GM18951 (cell line): ENCODE data around the gene DNAAF5.

Source experiments
- POLR2A ChIP-seq: IDR thresholded peaks from 4 replicates; pipeline ENCODE4 v1.6.1; 2011; ENCODE audit warnings: mild to moderate bottlenecking; ENCODE audit not compliant: insufficient read length, insufficient read depth; ENCODE audit errors: extremely low read depth
- in situ Hi-C: fragments of 300-500 bp; cut with MboI; formaldehyde crosslinking; loops from one replicate; pipeline ENCODE4 v1.12.0; 2022; ENCODE audit warnings: low sequenced_read_pairs, mixed read lengths, inconsistent platforms; ENCODE audit not compliant: unreplicated experiment

DNAAF5 gene

DNA sequence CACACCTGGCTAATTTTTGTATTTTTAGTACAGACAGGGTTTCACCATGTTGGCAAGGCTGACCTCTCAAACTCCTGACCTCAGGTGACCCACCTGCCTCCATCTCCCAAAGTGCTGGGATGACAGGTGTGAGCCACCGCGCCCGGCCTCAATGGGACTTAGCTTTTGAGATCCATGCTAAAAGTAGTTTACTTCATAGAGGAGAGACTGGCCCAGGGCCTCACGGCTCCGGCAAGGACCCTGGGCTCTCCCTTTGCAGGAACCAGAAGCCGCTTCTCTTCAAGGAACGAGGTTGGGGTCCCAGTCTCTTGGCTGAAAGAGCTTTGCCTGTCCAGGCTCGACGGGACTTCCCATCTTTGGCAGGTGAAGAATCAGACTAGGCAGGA is 30.1 kb upstream of the DNAAF5 start:
- in situ Hi-C loops, result no loop called here
- TF ChIP-seq POLR2A, result no peak

DNA sequence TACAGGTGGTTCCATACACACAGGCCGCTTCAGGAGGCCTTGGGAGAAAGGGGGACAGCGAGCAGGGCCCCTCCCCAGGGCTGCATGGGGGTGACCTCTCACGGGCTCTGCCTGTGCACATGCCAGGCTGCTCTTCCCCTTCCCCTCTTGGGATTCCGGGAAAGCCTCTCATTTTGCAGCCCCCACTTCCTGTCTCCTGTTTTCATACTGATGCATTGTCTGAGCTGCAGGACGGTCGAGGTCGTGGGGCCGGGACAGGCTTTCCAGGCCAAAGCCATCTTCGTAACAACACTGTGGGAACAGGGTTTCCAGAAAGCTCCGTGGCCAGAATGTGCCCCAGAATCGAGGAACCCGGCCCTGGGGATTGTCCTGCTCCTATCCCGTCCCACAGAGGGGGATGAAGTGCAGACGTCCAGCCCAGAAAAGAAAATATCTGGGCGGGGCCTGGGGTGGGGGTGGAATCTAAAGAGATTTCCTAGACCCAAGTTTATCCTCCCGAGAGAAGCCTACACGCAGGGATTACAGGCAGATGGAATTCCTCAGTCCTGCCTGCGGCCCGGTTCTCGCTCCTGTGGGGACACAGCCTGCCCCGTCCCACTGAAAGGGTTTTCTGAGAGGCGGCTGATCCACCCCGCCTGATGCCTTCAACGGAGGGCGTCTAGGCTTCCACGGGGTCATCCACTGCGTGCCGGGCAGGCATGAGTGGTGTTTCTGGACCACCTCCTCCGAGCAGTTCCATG is 29.5 kb upstream of the DNAAF5 start:
- no peak for TF ChIP-seq POLR2A
- in situ Hi-C loops, result no loop called here

DNA sequence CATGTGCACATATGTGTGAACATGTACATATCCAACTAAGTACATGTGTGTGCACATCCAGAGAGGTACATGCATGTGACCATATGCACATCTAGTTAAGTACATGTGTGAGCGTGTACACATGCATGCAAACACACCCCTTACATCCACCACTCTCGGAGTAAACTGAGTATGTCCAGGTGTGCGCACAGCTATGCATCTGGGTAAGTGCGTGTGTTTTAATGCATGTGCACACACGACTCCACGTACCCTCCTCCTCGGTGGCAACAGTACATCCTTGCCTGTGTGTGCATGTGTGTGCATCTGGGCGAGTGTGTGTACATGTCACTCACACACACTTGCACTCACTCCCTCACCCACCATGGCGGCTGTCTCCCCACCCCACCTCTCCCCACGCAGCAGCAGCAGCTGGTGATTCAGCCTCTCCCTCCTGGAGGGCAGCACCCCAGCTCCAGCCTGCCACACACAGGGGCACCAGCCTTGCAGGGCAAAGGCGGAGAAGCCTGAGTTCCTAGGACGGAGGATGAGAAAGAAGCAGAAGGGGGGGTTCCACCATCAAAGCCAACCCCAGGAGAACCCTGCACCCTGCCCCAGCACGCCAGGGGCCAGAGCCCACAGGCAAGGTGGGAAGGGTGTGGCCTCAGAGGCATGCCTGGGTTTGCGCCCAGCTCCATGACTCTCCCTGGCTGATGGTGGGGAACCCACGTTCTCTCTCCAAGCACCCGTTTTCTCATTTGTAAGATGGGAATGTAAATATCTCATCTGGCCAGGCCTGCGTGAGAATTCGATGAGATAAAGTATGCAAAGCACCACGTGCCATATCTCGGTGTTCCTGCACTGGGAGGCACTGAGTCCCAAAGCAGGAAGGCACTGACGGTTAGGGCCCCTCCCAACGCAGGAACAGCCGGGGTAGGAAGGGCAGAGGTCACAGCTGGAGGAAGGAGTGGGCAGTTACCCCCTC is 27.7 kb upstream of the DNAAF5 start:
- in situ Hi-C loops, result no loop called here

DNA sequence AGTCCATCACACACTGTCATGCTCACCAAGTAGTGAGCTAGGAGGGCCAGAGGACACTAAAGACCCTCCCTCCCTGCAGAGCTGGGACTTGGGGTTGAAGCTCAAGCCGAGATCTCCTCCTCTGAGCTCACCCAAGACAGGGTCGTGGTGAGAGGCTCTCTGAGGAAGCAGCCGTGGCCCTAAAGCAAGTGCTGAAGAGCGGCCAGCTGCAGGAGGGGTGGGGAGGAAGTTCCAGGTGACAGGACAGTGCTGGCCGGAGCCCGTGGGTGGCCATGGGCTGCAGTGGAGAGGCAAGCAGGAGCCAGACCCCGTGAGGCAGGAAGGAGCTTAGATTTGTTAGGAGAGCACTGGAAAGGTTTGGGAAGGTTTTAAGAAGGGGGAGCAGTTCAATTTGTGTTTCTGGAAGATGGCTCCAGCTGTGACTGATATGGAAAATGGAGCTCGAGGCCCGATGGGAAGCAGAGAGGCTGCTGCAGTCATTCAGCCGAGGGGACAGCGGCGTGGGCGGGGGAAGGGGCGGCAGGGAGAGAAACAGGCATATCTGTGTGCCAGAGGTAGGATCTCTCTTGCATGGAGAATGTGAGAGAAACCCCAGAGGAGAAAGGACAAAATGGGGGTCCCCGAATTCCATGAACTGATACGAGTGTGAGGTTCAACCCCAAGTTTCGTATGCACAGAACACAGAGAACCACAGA is 26.9 kb upstream of the DNAAF5 start:
- in situ Hi-C loops, result no loop called here
- no peak for TF ChIP-seq POLR2A

More for the DNA sequence above, 27.7 kb upstream of the DNAAF5 start:
- TF ChIP-seq POLR2A, result no peak

DNA sequence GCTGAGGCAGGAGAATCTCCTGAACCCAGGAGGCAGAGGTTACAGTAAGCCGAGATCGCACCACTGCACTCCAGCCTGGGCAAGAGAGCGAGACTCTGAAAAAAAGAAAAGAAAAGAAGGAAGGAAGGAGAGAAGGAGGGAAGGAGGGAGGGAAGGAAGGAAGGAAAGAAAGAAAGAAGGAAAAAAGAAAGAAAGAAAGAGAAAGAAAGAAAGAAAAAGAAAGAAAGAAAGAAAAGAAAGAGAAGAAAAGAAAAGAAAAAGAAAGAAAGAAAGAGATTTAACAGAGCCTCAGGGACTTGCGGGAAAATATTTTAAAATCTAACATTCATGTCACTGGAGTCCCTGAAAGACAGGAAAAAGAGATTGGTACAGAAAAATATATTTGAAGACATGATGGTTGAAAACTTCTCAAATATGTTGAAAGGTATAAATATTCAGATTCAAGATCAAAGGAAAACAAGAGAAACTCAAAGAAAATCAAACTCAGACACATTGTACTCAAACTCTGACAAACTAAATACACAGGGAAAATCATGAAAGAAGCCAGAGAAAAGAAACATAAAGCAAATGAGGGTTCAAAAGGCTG is 25.3 kb upstream of the DNAAF5 start:
- in situ Hi-C loops, result no loop called here
- no peak for TF ChIP-seq POLR2A

DNA sequence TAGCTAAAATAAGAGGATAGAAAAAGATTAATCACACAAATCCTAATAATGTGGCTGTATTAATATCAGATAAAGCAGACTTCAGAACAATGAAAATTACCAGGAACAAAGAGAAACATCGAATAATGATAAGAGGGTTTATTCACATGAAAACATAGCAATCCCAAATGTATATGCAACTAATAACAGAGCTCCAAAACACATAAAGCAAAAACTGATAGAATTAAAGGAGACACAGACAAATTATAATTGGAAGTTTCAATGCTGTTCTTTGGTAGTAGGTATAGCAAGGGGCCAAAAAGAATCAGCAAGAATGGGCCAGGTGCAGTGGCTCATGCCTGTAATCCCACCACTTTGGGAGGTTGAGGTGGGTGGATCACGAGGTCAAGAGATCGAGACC is 23.4 kb upstream of the DNAAF5 start:
- in situ Hi-C loops, result no loop called here
- no peak for TF ChIP-seq POLR2A

DNA sequence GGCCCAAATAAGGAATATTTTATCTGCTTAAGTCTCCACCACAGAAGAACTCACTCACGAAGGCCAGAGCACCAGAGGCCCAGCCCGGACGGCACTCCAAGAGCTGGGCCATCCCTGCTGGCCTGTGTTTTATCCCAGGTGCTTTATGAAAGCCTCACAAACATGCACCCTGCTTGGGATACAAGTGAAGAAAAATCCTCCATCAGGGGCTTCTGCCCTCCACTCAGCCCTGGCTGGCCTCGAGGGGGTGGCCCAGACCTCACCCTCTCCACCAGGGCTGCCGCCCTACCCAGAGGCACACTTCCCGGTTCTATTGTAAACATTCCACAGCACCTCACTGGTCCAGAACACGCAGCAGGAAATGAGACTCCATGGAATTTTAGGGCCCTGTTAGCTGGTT is 19.8 kb upstream of the DNAAF5 start:
- TF ChIP-seq POLR2A, result no peak
- in situ Hi-C loops, result no loop called here

DNA sequence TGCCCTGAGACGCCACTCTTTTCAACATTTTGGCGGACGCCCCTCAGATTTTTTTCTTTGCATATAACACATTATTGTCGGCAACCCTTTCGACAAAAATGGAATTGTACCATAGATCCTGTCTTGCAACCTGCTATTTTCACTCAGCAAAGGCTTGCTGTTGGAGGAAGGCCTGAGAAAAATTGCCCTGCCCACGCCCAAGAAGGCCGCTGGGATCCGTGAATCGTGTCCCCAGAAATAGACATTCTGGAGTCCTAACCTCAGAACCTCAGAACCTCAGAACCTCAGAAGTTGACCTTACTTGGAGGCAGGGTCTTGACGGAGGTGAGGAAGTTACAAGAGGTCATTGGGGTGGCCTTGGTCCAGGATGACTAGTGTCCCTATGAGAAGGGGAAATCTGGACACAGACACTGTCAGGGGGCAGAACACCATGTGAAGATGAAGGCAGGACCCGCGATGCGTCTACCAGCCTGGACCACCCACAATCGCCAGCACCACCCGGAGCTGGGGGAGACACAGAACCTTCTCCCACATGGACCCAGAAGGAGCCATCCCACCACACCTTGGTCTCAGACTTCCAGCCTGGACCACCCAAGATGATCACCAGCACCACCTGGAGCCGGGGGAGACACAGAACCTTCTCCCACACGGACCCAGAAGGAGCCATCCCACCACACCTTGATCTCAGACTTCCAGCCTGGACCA is 19.1 kb upstream of the DNAAF5 start:
- no peak for TF ChIP-seq POLR2A
- in situ Hi-C loops, result no loop called here

DNA sequence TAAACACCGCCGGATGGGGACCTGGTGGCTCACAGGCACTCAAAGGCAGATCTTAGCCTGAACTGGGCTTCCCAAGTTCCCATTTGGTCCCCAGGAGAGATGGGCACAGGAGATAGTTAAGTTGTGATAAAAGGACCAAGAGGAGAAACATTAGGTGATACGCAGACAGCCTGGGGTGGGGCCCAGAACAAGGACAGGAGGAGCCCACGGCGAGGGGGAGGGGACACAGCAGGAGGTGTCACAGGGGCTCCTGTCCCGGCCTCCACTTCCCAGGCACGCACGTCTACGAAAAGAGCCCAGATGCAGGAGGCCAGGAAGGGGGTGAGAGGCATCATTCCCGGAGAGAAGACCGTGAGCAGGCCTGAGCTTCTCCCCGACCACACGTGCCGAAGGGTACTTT is 16.3 kb upstream of the DNAAF5 start:
- TF ChIP-seq POLR2A, result no peak
- in situ Hi-C loops, result no loop called here

DNA sequence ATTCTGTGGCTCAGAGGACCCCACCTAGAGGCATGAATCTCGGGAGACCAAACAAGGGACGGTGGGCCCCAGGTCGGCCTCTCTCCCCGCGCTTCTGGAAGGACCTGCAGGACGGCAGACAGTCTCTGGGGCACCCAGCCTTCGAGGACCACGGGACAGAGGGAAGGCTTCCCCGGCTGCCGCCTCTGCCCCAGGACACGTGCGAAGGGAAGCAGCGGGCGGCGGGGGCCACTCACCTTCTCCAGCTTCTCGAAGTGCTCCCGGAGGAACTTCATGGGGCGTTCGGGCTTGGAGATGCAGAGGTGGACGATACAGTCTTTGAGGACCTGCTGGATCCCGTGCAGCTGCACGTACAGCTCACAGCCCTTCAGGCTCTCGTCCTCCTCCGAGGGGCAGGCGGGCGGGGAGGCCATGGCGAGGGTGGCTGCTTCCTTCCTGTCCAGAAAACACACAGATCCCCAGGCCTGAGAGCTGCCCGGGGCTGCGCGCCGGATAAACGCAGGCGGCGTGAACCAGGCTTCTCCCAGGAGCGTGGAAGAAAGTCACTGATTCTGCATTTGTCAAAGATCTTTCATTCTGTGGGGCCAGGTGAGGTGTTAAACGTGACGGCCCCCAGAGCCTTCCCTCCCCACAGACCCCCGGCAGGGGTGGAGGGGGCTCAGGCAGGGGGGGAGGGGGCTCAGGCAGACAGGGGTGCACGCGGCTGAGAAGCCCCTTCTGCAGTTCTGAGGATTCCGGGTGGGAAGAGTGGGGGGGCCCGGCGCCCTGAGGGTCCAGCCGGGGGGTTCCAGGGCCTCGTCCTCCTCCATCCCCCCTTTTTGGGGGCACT is 15.2 kb upstream of the DNAAF5 start:
- no peak for TF ChIP-seq POLR2A
- in situ Hi-C loops, result no loop called here

DNA sequence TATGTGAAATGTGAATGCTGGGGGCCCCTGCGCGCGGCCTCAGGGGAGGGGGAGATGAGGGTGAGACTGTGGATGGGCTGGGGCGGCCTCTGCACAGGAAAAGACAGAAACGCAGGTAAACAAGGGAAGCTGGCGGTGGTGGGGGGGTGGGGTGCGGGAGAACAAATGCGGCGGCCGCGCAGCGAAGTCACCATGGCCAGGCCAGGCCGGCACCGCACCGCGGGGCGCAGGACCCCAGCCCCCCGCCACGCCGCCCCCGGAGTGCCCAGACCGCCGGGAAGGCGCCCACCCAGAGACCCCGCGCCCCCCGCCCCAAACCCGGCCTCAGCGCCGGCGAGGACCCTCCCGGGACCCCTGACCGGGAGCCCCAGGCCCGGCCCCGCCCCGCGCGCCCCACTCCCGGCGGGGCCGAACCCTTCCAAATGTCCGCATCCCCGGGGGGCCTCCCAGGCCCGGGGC is 14.5 kb upstream of the DNAAF5 start:
- TF ChIP-seq POLR2A, result no peak
- in situ Hi-C loops, result no loop called here
